ENCODE data around the gene GRIP1. TPM values are rescaled to one million over a fixed set of nuclear protein-coding genes. Genes with fewer than 3 reads are reported as not detected.

Gene GRIP1
- total RNA-seq, 2 experiments from 2014 or later, result 0.85 to 1.6 TPM

- Mint-ChIP-seq H3K36me3 (ENCODE audit: low read depth) (no peaks in the 10 kb centered on the region), H3K9me3 (no peaks in the 10 kb centered on the region), H3K27ac (no peak overlapping the region), H3K4me3 (no peak overlapping the region), H3K27me3 (peaks cover 2% of the 10 kb centered on the region), H3K4me1 (no peaks in the 10 kb centered on the region)
- ChIA-PET POLR2A (interaction anchor here (0.6 kb wide), 1 partner anchor 99 kb away, joined by 7 read pairs; no protein-coding TSS in a partner anchor), CTCF (no interaction called here)
- no peak for DNase-seq
Measured at GRCh38 chr12:66627270-66627987, 51.4 kb downstream of the GRIP1 start.

- no peaks in the 10 kb centered on the region for H3K36me3 Mint-ChIP-seq (ENCODE audit: low read depth)
- no peak overlapping the region for H3K27ac Mint-ChIP-seq
- no peaks in the 10 kb centered on the region for H3K27me3 Mint-ChIP-seq
- H3K9me3 Mint-ChIP-seq, result no peaks in the 10 kb centered on the region
- no peak for DNase-seq
- H3K4me3 Mint-ChIP-seq, result no peak overlapping the region
- no peaks in the 10 kb centered on the region for H3K4me1 Mint-ChIP-seq
- POLR2A ChIA-PET, result no interaction called here
- CTCF ChIA-PET, result no interaction called here
Measured at GRCh38 chr12:66624806-66625205, 54.1 kb downstream of the GRIP1 start.

- Mint-ChIP-seq H3K4me3 (no peak overlapping the region), H3K36me3 (ENCODE audit: low read depth) (no peaks in the 10 kb centered on the region), H3K9me3 (no peaks in the 10 kb centered on the region), H3K27ac (no peak overlapping the region), H3K27me3 (no peaks in the 10 kb centered on the region), H3K4me1 (no peaks in the 10 kb centered on the region)
- POLR2A ChIA-PET, result no interaction called here
- no peak for DNase-seq
- CTCF ChIA-PET, result no interaction called here
Measured at GRCh38 chr12:66623455-66623854, 55.4 kb downstream of the GRIP1 start.

- no peak for DNase-seq
- no peaks in the 10 kb centered on the region for H3K27me3 Mint-ChIP-seq
- H3K27ac Mint-ChIP-seq, result no peak overlapping the region
- ChIA-PET CTCF (no interaction called here), POLR2A (no interaction called here)
- no peaks in the 10 kb centered on the region for H3K4me1 Mint-ChIP-seq
- H3K4me3 Mint-ChIP-seq, result no peak overlapping the region
- no peaks in the 10 kb centered on the region for H3K9me3 Mint-ChIP-seq
- no peaks in the 10 kb centered on the region for H3K36me3 Mint-ChIP-seq (ENCODE audit: low read depth)
Measured at GRCh38 chr12:66620688-66621087, 58.2 kb downstream of the GRIP1 start.

- DNase-seq, result no peak
- POLR2A ChIA-PET, result no interaction called here
- no peaks in the 10 kb centered on the region for H3K27me3 Mint-ChIP-seq
- H3K4me1 Mint-ChIP-seq, result no peaks in the 10 kb centered on the region
- H3K9me3 Mint-ChIP-seq, result no peaks in the 10 kb centered on the region
- CTCF ChIA-PET, result no interaction called here
- H3K27ac Mint-ChIP-seq, result no peak overlapping the region
- no peak overlapping the region for H3K4me3 Mint-ChIP-seq
- no peaks in the 10 kb centered on the region for H3K36me3 Mint-ChIP-seq (ENCODE audit: low read depth)
Measured at GRCh38 chr12:66620026-66620425, 58.9 kb downstream of the GRIP1 start.

- CTCF ChIA-PET, result no interaction called here
Measured at GRCh38 chr12:66617991-66618390, 60.9 kb downstream of the GRIP1 start.

GRCh38 chr12:66612090-66612775 lies 66.6 kb downstream of the GRIP1 start:
- no peak for DNase-seq
- no peaks in the 10 kb centered on the region for H3K27me3 Mint-ChIP-seq
- H3K27ac Mint-ChIP-seq, result no peak overlapping the region
- H3K36me3 Mint-ChIP-seq (ENCODE audit: low read depth), result no peaks in the 10 kb centered on the region
- H3K4me1 Mint-ChIP-seq, result no peaks in the 10 kb centered on the region
- no peaks in the 10 kb centered on the region for H3K9me3 Mint-ChIP-seq
- POLR2A ChIA-PET, result no interaction called here
- CTCF ChIA-PET, result no interaction called here
- H3K4me3 Mint-ChIP-seq, result no peak overlapping the region

More at GRCh38 chr12:66617991-66618390, 60.9 kb downstream of the GRIP1 start:
- no peaks in the 10 kb centered on the region for H3K9me3 Mint-ChIP-seq
- no peaks in the 10 kb centered on the region for H3K27me3 Mint-ChIP-seq
- DNase-seq, result no peak
- POLR2A ChIA-PET, result no interaction called here
- H3K36me3 Mint-ChIP-seq (ENCODE audit: low read depth), result no peaks in the 10 kb centered on the region
- no peak overlapping the region for H3K27ac Mint-ChIP-seq
- no peak overlapping the region for H3K4me3 Mint-ChIP-seq
- no peaks in the 10 kb centered on the region for H3K4me1 Mint-ChIP-seq

GRCh38 chr12:66607147-66607546 lies 71.7 kb downstream of the GRIP1 start:
- H3K4me1 Mint-ChIP-seq, result no peaks in the 10 kb centered on the region
- no peaks in the 10 kb centered on the region for H3K9me3 Mint-ChIP-seq
- ChIA-PET CTCF (interaction anchor here (1.6 kb wide), 1 partner anchor 11 kb away, joined by 5 read pairs; no protein-coding TSS in a partner anchor), POLR2A (no interaction called here)
- no peaks in the 10 kb centered on the region for H3K27me3 Mint-ChIP-seq
- H3K27ac Mint-ChIP-seq, result no peak overlapping the region
- H3K36me3 Mint-ChIP-seq (ENCODE audit: low read depth), result no peaks in the 10 kb centered on the region
- H3K4me3 Mint-ChIP-seq, result no peak overlapping the region
- DNase-seq, result no peak

- no peaks in the 10 kb centered on the region for H3K36me3 Mint-ChIP-seq (ENCODE audit: low read depth)
- CTCF ChIA-PET, result no interaction called here
- DNase-seq, result no peak
Measured at GRCh38 chr12:66605293-66605692, 73.6 kb downstream of the GRIP1 start.

GRCh38 chr12:66603981-66604479 lies 74.8 kb downstream of the GRIP1 start:
- H3K27ac Mint-ChIP-seq, result no peak overlapping the region
- no peaks in the 10 kb centered on the region for H3K4me1 Mint-ChIP-seq
- H3K4me3 Mint-ChIP-seq, result no peak overlapping the region
- CTCF ChIA-PET, result no interaction called here
- peaks cover 3% of the 10 kb centered on the region for H3K27me3 Mint-ChIP-seq
- POLR2A ChIA-PET, result no interaction called here
- no peak for DNase-seq
- H3K36me3 Mint-ChIP-seq (ENCODE audit: low read depth), result no peaks in the 10 kb centered on the region
- no peaks in the 10 kb centered on the region for H3K9me3 Mint-ChIP-seq

More at GRCh38 chr12:66605293-66605692, 73.6 kb downstream of the GRIP1 start:
- Mint-ChIP-seq H3K4me3 (no peak overlapping the region), H3K4me1 (no peaks in the 10 kb centered on the region), H3K27me3 (peaks cover 3% of the 10 kb centered on the region), H3K27ac (no peak overlapping the region), H3K9me3 (no peaks in the 10 kb centered on the region)
- POLR2A ChIA-PET, result no interaction called here

- ChIA-PET CTCF (no interaction called here), POLR2A (no interaction called here)
- no peak overlapping the region for H3K27ac Mint-ChIP-seq
- H3K4me3 Mint-ChIP-seq, result no peak overlapping the region
- H3K27me3 Mint-ChIP-seq, result peaks cover 3% of the 10 kb centered on the region
- H3K9me3 Mint-ChIP-seq, result no peaks in the 10 kb centered on the region
- no peaks in the 10 kb centered on the region for H3K36me3 Mint-ChIP-seq (ENCODE audit: low read depth)
- no peaks in the 10 kb centered on the region for H3K4me1 Mint-ChIP-seq
- no peak for DNase-seq
Measured at GRCh38 chr12:66603461-66603860, 75.4 kb downstream of the GRIP1 start.

- no peak for DNase-seq
- CTCF ChIA-PET, result no interaction called here
- H3K27ac Mint-ChIP-seq, result no peak overlapping the region
- no peaks in the 10 kb centered on the region for H3K36me3 Mint-ChIP-seq (ENCODE audit: low read depth)
- no peaks in the 10 kb centered on the region for H3K4me1 Mint-ChIP-seq
- H3K9me3 Mint-ChIP-seq, result no peaks in the 10 kb centered on the region
- H3K4me3 Mint-ChIP-seq, result no peak overlapping the region
- H3K27me3 Mint-ChIP-seq, result peaks cover 3% of the 10 kb centered on the region
- POLR2A ChIA-PET, result no interaction called here
Measured at GRCh38 chr12:66602483-66603143, 76.3 kb downstream of the GRIP1 start.

- ChIA-PET CTCF (no interaction called here), POLR2A (no interaction called here)
- no peak overlapping the region for H3K4me3 Mint-ChIP-seq
- no peaks in the 10 kb centered on the region for H3K36me3 Mint-ChIP-seq (ENCODE audit: low read depth)
- H3K27me3 Mint-ChIP-seq, result peaks cover 3% of the 10 kb centered on the region
- no peaks in the 10 kb centered on the region for H3K9me3 Mint-ChIP-seq
- H3K4me1 Mint-ChIP-seq, result no peaks in the 10 kb centered on the region
- no peak for DNase-seq
- no peak overlapping the region for H3K27ac Mint-ChIP-seq
Measured at GRCh38 chr12:66600903-66601302, 78.0 kb downstream of the GRIP1 start.
